ENCODE results near the gene SSBP3. TPM values are rescaled to one million over a fixed set of nuclear protein-coding genes. Genes with fewer than 3 reads are reported as not detected.

The SSBP3 gene
- total RNA-seq, 3 donors from 2014 or later (not counting 1 experiment from before 2014, with no cell fraction given) = 162 to 224 (median 164) TPM

DNA sequence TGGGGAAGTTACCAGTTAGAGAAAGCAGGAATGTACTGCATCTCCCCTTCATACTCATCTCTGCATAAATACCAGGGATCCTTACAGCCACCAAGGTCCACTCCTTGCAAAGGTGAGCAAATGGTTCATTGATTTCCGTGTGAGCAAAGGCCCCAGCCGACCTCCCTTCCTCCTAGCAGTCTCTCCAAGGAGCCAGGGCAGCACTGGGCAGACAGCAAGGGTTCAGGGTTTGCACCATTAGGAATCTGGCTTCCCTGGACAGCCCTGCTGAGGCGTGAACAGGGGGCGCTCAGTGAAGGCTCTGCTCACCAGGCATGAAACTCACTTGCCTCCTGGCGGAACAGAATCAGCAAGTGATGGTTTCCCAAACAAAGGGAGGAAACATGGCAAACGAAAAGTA lies 140.5 kb downstream of the SSBP3 start:
- ATAC-seq (no peak), DNase-seq (no peak)
- Histone ChIP-seq H3K36me3 (ENCODE audit: control insufficient read depth, insufficient read depth, low read length) (no peaks in the 10 kb centered on the region), H3K4me1 (ENCODE audit: control insufficient read depth, insufficient read depth, low read length) (peaks cover 10% of the 10 kb centered on the region), H3K27ac (ENCODE audit: low read length) (no peak overlapping the region), H3K27me3 (ENCODE audit: control insufficient read depth, insufficient read depth, low read length) (no peaks in the 10 kb centered on the region), H3K9me3 (ENCODE audit: control insufficient read depth, insufficient read depth, low read length) (no peaks in the 10 kb centered on the region), H3K4me3 (ENCODE audit: low read length) (no peak overlapping the region)
- peaks cover 68 to 85% of the 10 kb centered on the region in 2 donors for H3K4me1 Mint-ChIP-seq
- no peaks in the 10 kb centered on the region for H3K9me3 Mint-ChIP-seq
- intact Hi-C loops (cut with micrococcal nuclease) = no loop called here
- H3K27ac Mint-ChIP-seq = peak overlapping the region; percentile 66 to 83
- H3K4me3 Mint-ChIP-seq = no peak overlapping the region
- H3K27me3 Mint-ChIP-seq (ENCODE audit: low read depth in 2 of 2) = no peaks in the 10 kb centered on the region
- TF ChIP-seq, protein P1, sequence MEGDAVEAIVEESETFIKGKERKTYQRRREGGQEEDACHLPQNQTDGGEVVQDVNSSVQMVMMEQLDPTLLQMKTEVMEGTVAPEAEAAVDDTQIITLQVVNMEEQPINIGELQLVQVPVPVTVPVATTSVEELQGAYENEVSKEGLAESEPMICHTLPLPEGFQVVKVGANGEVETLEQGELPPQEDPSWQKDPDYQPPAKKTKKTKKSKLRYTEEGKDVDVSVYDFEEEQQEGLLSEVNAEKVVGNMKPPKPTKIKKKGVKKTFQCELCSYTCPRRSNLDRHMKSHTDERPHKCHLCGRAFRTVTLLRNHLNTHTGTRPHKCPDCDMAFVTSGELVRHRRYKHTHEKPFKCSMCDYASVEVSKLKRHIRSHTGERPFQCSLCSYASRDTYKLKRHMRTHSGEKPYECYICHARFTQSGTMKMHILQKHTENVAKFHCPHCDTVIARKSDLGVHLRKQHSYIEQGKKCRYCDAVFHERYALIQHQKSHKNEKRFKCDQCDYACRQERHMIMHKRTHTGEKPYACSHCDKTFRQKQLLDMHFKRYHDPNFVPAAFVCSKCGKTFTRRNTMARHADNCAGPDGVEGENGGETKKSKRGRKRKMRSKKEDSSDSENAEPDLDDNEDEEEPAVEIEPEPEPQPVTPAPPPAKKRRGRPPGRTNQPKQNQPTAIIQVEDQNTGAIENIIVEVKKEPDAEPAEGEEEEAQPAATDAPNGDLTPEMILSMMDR (IDR thresholded peaks at IDR 0.05) = no peak
- H3K36me3 Mint-ChIP-seq = no peaks in the 10 kb centered on the region
- WGBS (ENCODE audit: insufficient coverage) = 97% methylated on average over 6 of the region's 6 CpGs

DNA sequence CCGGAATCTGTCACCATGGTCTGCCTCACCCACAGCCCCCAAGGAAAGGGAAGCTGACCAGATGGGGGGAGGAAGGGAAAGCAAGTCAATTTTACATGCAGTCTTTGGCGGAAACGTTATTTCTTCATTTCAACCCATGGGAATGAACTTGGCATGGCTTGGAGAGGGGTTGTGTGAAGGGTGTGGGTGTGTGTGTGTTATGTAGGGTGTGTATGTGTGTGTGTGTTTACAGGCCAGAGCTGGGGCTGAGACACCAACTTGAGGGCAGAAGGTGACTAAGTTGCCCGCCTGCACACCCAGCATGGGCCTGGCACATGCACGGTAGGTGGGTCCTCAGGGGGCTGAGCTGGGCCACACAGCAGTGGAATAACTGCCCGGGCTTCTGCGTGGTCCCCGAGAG lies 141.1 kb downstream of the SSBP3 start:
- ATAC-seq = no peak
- no peak for DNase-seq
- peaks cover 68 to 85% of the 10 kb centered on the region in 2 donors for H3K4me1 Mint-ChIP-seq
- H3K27me3 Mint-ChIP-seq (ENCODE audit: low read depth in 2 of 2) = no peaks in the 10 kb centered on the region
- WGBS (ENCODE audit: insufficient coverage) = 93% methylated on average over 8 of the region's 8 CpGs
- TF ChIP-seq, protein P1 (IDR thresholded peaks at IDR 0.05) = no peak
- no peaks in the 10 kb centered on the region for H3K9me3 Mint-ChIP-seq
- H3K9me3 ChIP-seq (ENCODE audit: control insufficient read depth, insufficient read depth, low read length) = no peaks in the 10 kb centered on the region
- peak overlapping the region; percentile 66 to 83 for H3K27ac Mint-ChIP-seq
- no peaks in the 10 kb centered on the region for H3K36me3 Mint-ChIP-seq
- intact Hi-C loops (cut with micrococcal nuclease) = no loop called here
- no peak overlapping the region for H3K27ac ChIP-seq (ENCODE audit: low read length)
- no peaks in the 10 kb centered on the region for H3K27me3 ChIP-seq (ENCODE audit: control insufficient read depth, insufficient read depth, low read length)
- peak overlapping the region; percentile 6 for H3K4me3 Mint-ChIP-seq
- no peaks in the 10 kb centered on the region for H3K36me3 ChIP-seq (ENCODE audit: control insufficient read depth, insufficient read depth, low read length)
- no peak overlapping the region for H3K4me3 ChIP-seq (ENCODE audit: low read length)
- peaks cover 11% of the 10 kb centered on the region for H3K4me1 ChIP-seq (ENCODE audit: control insufficient read depth, insufficient read depth, low read length)

DNA sequence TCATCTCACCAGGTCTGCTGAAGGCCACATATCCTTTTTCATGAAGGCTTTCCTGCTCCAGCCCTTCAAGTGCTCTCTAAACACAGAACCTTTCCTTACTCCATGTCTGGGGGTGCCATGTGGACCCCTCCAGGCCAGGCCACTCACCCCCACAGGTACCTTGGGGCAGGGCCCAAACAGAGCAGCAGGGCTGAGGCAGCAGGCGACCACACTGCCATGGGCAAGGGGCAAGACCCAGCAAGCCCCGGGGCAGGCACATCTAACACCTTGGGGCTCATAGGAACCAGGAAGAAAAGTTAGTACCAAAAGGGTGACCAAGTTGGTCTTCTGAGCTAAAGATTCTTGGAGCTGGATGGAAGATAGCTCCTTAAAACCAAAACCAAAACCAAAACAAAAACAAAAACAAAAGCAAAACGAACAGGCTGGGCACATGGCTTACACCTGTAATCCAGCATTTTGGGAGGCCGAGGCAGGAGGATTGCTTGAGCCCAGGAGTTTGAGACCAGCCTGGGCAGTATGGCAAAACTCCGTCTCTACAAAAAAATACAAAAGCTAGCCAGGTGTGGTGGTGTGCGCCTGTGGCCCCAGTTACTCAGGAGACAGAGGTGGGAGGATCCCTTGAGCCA lies 142.5 kb downstream of the SSBP3 start:
- Mint-ChIP-seq H3K4me3 (peak overlapping the region; percentile 28), H3K4me1 (peaks cover 64 to 75% of the 10 kb centered on the region in 2 donors), H3K27me3 (ENCODE audit: low read depth in 2 of 2) (no peaks in the 10 kb centered on the region), H3K36me3 (no peaks in the 10 kb centered on the region), H3K9me3 (no peaks in the 10 kb centered on the region), H3K27ac (peak overlapping the region; percentile 66 to 83)
- Histone ChIP-seq H3K4me3 (ENCODE audit: low read length) (no peak overlapping the region), H3K36me3 (ENCODE audit: control insufficient read depth, insufficient read depth, low read length) (no peaks in the 10 kb centered on the region), H3K9me3 (ENCODE audit: control insufficient read depth, insufficient read depth, low read length) (no peaks in the 10 kb centered on the region), H3K27ac (ENCODE audit: low read length) (no peak overlapping the region), H3K27me3 (ENCODE audit: control insufficient read depth, insufficient read depth, low read length) (no peaks in the 10 kb centered on the region), H3K4me1 (ENCODE audit: control insufficient read depth, insufficient read depth, low read length) (peaks cover 11% of the 10 kb centered on the region)
- DNase-seq (no peak), ATAC-seq (peak in 2 of 3 donors; percentile 24 to 45)
- WGBS (ENCODE audit: insufficient coverage) = 83% methylated on average over 6 of the region's 6 CpGs
- intact Hi-C loops (cut with micrococcal nuclease) = no loop called here
- TF ChIP-seq, protein P1 (IDR thresholded peaks at IDR 0.05) = no peak

DNA sequence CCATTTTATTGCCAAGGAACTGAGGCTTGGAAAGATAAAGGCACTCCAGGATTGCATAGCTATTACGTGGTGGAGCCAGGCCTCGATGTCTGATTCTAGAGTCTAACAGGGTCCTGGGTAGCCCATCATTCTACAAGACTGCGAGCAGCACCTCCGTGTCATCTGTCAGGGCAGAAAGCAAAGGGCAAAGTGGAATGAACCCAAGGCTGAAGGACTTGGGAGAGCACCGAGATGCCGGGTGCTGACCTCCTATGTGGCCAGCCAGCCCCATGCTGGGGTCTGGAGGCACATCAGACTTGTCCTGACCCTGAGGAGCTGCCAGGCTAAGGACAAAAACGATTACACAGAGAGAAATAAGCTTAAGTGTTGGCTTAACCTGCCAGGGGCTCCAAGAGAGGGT lies 143.9 kb downstream of the SSBP3 start:
- TF ChIP-seq, protein P1 (IDR thresholded peaks at IDR 0.05) = no peak
- H3K27me3 Mint-ChIP-seq (ENCODE audit: low read depth in 2 of 2) = no peaks in the 10 kb centered on the region
- peaks cover 11% of the 10 kb centered on the region for H3K4me1 ChIP-seq (ENCODE audit: control insufficient read depth, insufficient read depth, low read length)
- H3K9me3 Mint-ChIP-seq = no peaks in the 10 kb centered on the region
- intact Hi-C loops (cut with micrococcal nuclease) = no loop called here
- no peaks in the 10 kb centered on the region for H3K36me3 ChIP-seq (ENCODE audit: control insufficient read depth, insufficient read depth, low read length)
- H3K27ac Mint-ChIP-seq = peak overlapping the region; percentile 64 to 66
- WGBS (ENCODE audit: insufficient coverage) = 95% methylated on average over 7 of the region's 7 CpGs
- no peaks in the 10 kb centered on the region for H3K9me3 ChIP-seq (ENCODE audit: control insufficient read depth, insufficient read depth, low read length)
- no peak overlapping the region for H3K27ac ChIP-seq (ENCODE audit: low read length)
- H3K36me3 Mint-ChIP-seq = no peaks in the 10 kb centered on the region
- H3K27me3 ChIP-seq (ENCODE audit: control insufficient read depth, insufficient read depth, low read length) = no peaks in the 10 kb centered on the region
- H3K4me3 ChIP-seq (ENCODE audit: low read length) = no peak overlapping the region
- DNase-seq = no peak
- no peak for ATAC-seq
- H3K4me1 Mint-ChIP-seq = peaks cover 54 to 73% of the 10 kb centered on the region in 2 donors
- no peak overlapping the region for H3K4me3 Mint-ChIP-seq

All from natural killer cell (primary cell).